Activated naive CD4-positive, alpha-beta T cell treated with anti-CD3 and anti-CD28 coated beads, Interleukin-2, amount 50 U/mL, for 24 hours (primary cell): ENCODE measurements around the gene ACTL8.

Source experiments
- H3K27ac Mint-ChIP-seq: one replicate; pipeline ENCODE4 v1.8.0; 2021; ENCODE audit warnings: mild to moderate bottlenecking, mixed read lengths
- H3K27me3 Mint-ChIP-seq: one replicate; pipeline ENCODE4 v1.8.0; 2021; ENCODE audit warnings: mixed read lengths
- H3K36me3 Mint-ChIP-seq: one replicate; pipeline ENCODE4 v1.8.0; 2021; ENCODE audit warnings: mixed read lengths
- H3K4me1 Mint-ChIP-seq: one replicate; pipeline ENCODE4 v1.8.0; 2021; ENCODE audit warnings: mixed read lengths
- H3K4me3 Mint-ChIP-seq: one replicate; pipeline ENCODE4 v1.8.0; 2021; ENCODE audit warnings: mild to moderate bottlenecking, mixed read lengths
- H3K9me3 Mint-ChIP-seq: one replicate; pipeline ENCODE4 v1.8.0; 2021; ENCODE audit warnings: mixed read lengths

The ACTL8 gene

GRCh38 chr1:17755120-17755519, at the start of gene ACTL8:
Gene ACTL8 (plus strand): TSS chr1:17755333. CDS start chr1:17823009, 67,676 bp downstream.
- H3K9me3 Mint-ChIP-seq, result peaks cover 26% of the 10 kb centered on the region
- H3K36me3 Mint-ChIP-seq, result peaks cover 9% of the 10 kb centered on the region

GRCh38 chr1:17706445-17706844, 48.7 kb upstream of the ACTL8 start:
- H3K9me3 Mint-ChIP-seq, result no peaks in the 10 kb centered on the region
- H3K4me1 Mint-ChIP-seq, result no peaks in the 10 kb centered on the region
- H3K27me3 Mint-ChIP-seq, result no peaks in the 10 kb centered on the region
- H3K4me3 Mint-ChIP-seq, result no peak overlapping the region
- no peak overlapping the region for H3K27ac Mint-ChIP-seq
- H3K36me3 Mint-ChIP-seq, result no peaks in the 10 kb centered on the region

More at GRCh38 chr1:17755120-17755519, at the start of gene ACTL8:
- no peak within 1 kb of the TSS for H3K4me3 Mint-ChIP-seq
- no peaks in the 10 kb centered on the region for H3K4me1 Mint-ChIP-seq
- H3K27me3 Mint-ChIP-seq, result peaks cover 3% of the 10 kb centered on the region
- no peak within 1 kb of the TSS for H3K27ac Mint-ChIP-seq

GRCh38 chr1:17709981-17710380, 45.2 kb upstream of the ACTL8 start:
- Mint-ChIP-seq H3K4me3 (no peak overlapping the region), H3K27me3 (no peaks in the 10 kb centered on the region), H3K36me3 (no peaks in the 10 kb centered on the region), H3K9me3 (no peaks in the 10 kb centered on the region), H3K27ac (no peak overlapping the region), H3K4me1 (no peaks in the 10 kb centered on the region)

- Mint-ChIP-seq H3K27ac (no peak overlapping the region), H3K4me3 (no peak overlapping the region), H3K4me1 (no peaks in the 10 kb centered on the region), H3K27me3 (no peaks in the 10 kb centered on the region), H3K36me3 (no peaks in the 10 kb centered on the region), H3K9me3 (no peaks in the 10 kb centered on the region)
Measured at GRCh38 chr1:17710889-17711576, 44.1 kb upstream of the ACTL8 start.

- Mint-ChIP-seq H3K9me3 (no peaks in the 10 kb centered on the region), H3K4me3 (no peak overlapping the region), H3K36me3 (no peaks in the 10 kb centered on the region), H3K4me1 (no peaks in the 10 kb centered on the region), H3K27ac (no peak overlapping the region), H3K27me3 (no peaks in the 10 kb centered on the region)
Measured at GRCh38 chr1:17711577-17711910, 43.6 kb upstream of the ACTL8 start.

- H3K36me3 Mint-ChIP-seq, result no peaks in the 10 kb centered on the region
- no peak overlapping the region for H3K4me3 Mint-ChIP-seq
- no peaks in the 10 kb centered on the region for H3K9me3 Mint-ChIP-seq
- no peaks in the 10 kb centered on the region for H3K4me1 Mint-ChIP-seq
- H3K27me3 Mint-ChIP-seq, result no peaks in the 10 kb centered on the region
- H3K27ac Mint-ChIP-seq, result no peak overlapping the region
Measured at GRCh38 chr1:17711941-17712340, 43.2 kb upstream of the ACTL8 start.

GRCh38 chr1:17713993-17714392, 41.1 kb upstream of the ACTL8 start:
- Mint-ChIP-seq H3K4me3 (no peak overlapping the region), H3K36me3 (no peaks in the 10 kb centered on the region), H3K27me3 (peaks cover 2% of the 10 kb centered on the region), H3K27ac (no peak overlapping the region), H3K4me1 (no peaks in the 10 kb centered on the region), H3K9me3 (no peaks in the 10 kb centered on the region)

- Mint-ChIP-seq H3K4me3 (no peak overlapping the region), H3K27me3 (peaks cover 5% of the 10 kb centered on the region), H3K4me1 (no peaks in the 10 kb centered on the region), H3K27ac (no peak overlapping the region), H3K36me3 (no peaks in the 10 kb centered on the region), H3K9me3 (no peaks in the 10 kb centered on the region)
Measured at GRCh38 chr1:17717594-17718535, 37.3 kb upstream of the ACTL8 start.

- H3K9me3 Mint-ChIP-seq, result no peaks in the 10 kb centered on the region
- no peak overlapping the region for H3K27ac Mint-ChIP-seq
- peaks cover 5% of the 10 kb centered on the region for H3K27me3 Mint-ChIP-seq
- no peaks in the 10 kb centered on the region for H3K4me1 Mint-ChIP-seq
- no peaks in the 10 kb centered on the region for H3K36me3 Mint-ChIP-seq
- no peak overlapping the region for H3K4me3 Mint-ChIP-seq
Measured at GRCh38 chr1:17719874-17720273, 35.3 kb upstream of the ACTL8 start.

- Mint-ChIP-seq H3K36me3 (no peaks in the 10 kb centered on the region), H3K9me3 (no peaks in the 10 kb centered on the region), H3K4me1 (no peaks in the 10 kb centered on the region), H3K27ac (no peak overlapping the region), H3K27me3 (peaks cover 5% of the 10 kb centered on the region), H3K4me3 (no peak overlapping the region)
Measured at GRCh38 chr1:17721444-17721843, 33.7 kb upstream of the ACTL8 start.

GRCh38 chr1:17723684-17724083, 31.4 kb upstream of the ACTL8 start:
- Mint-ChIP-seq H3K27ac (no peak overlapping the region), H3K4me3 (no peak overlapping the region), H3K4me1 (no peaks in the 10 kb centered on the region), H3K27me3 (peaks cover 4% of the 10 kb centered on the region), H3K9me3 (no peaks in the 10 kb centered on the region), H3K36me3 (no peaks in the 10 kb centered on the region)

- Mint-ChIP-seq H3K27ac (no peak overlapping the region), H3K27me3 (peaks cover 4% of the 10 kb centered on the region), H3K4me1 (no peaks in the 10 kb centered on the region), H3K9me3 (no peaks in the 10 kb centered on the region), H3K4me3 (no peak overlapping the region), H3K36me3 (no peaks in the 10 kb centered on the region)
Measured at GRCh38 chr1:17724150-17724549, 31.0 kb upstream of the ACTL8 start.

- Mint-ChIP-seq H3K27me3 (peaks cover 4% of the 10 kb centered on the region), H3K4me1 (no peaks in the 10 kb centered on the region), H3K36me3 (no peaks in the 10 kb centered on the region), H3K27ac (no peak overlapping the region), H3K9me3 (no peaks in the 10 kb centered on the region), H3K4me3 (no peak overlapping the region)
Measured at GRCh38 chr1:17725084-17725719, 29.9 kb upstream of the ACTL8 start.

- Mint-ChIP-seq H3K4me1 (no peaks in the 10 kb centered on the region), H3K27me3 (peaks cover 4% of the 10 kb centered on the region), H3K36me3 (no peaks in the 10 kb centered on the region), H3K4me3 (no peak overlapping the region), H3K27ac (no peak overlapping the region), H3K9me3 (no peaks in the 10 kb centered on the region)
Measured at GRCh38 chr1:17725811-17726582, 29.1 kb upstream of the ACTL8 start.

- no peak overlapping the region for H3K4me3 Mint-ChIP-seq
- H3K27ac Mint-ChIP-seq, result no peak overlapping the region
- no peaks in the 10 kb centered on the region for H3K27me3 Mint-ChIP-seq
- H3K36me3 Mint-ChIP-seq, result no peaks in the 10 kb centered on the region
- no peaks in the 10 kb centered on the region for H3K4me1 Mint-ChIP-seq
- no peaks in the 10 kb centered on the region for H3K9me3 Mint-ChIP-seq
Measured at GRCh38 chr1:17728123-17728712, 26.9 kb upstream of the ACTL8 start.
